ENCODE data around the gene ATP1A4. TPM values are rescaled to one million over a fixed set of nuclear protein-coding genes. Genes with fewer than 3 reads are reported as not detected.

The ATP1A4 gene
- total and polyA plus RNA-seq, 2 experiments from 2014 or later: not detected

- no peaks in the 10 kb centered on the region for H3K27me3 ChIP-seq (replicated peaks; ENCODE audit: insufficient read depth)
- TF ChIP-seq EZH2phosphoT487 (IDR thresholded peaks at IDR 0.05; ENCODE audit: insufficient read depth, low read depth): no peak
- no peak for TF ChIP-seq EZH2 (IDR thresholded peaks at IDR 0.05; ENCODE audit: insufficient read depth, poor library complexity, severe bottlenecking)
- H3F3A ChIP-seq (ENCODE audit: insufficient read depth): no peaks in the 10 kb centered on the region
- H3K9me2 ChIP-seq (ENCODE audit: insufficient read depth): no peaks in the 10 kb centered on the region
- no peak overlapping the region for H3K9ac ChIP-seq
- in situ Hi-C loops (cut with MboI): no loop called here
- no peaks in the 10 kb centered on the region for H4K20me1 ChIP-seq (ENCODE audit: insufficient read depth)
- H3K36me3 ChIP-seq (ENCODE audit: low read depth): no peaks in the 10 kb centered on the region
- peaks cover 9% of the 10 kb centered on the region for H3K4me1 ChIP-seq (ENCODE audit: insufficient read depth)
- H3K4me3 ChIP-seq: no peak overlapping the region
- H3K4me2 ChIP-seq (ENCODE audit: unreplicated experiment): no peak overlapping the region
- no peak for DNase-seq
- H3K79me2 ChIP-seq (ENCODE audit: insufficient read depth): no peaks in the 10 kb centered on the region
- H3K9me3 ChIP-seq (ENCODE audit: low read depth): no peaks in the 10 kb centered on the region
- H3K27ac ChIP-seq: no peak overlapping the region
- no peak overlapping the region for H2AFZ ChIP-seq
- WGBS, 2 experiments (ENCODE audit: low coverage in 1 of 2, low lambda C conversion rate in 2 of 2, missing lambda C conversion rate in 2 of 2): 44 to 54% methylated on average over 2 of the region's 2 CpGs
These were observed 43.3 kb downstream of the ATP1A4 start for GRCh38 chr1:160194737-160195059.

DNA sequence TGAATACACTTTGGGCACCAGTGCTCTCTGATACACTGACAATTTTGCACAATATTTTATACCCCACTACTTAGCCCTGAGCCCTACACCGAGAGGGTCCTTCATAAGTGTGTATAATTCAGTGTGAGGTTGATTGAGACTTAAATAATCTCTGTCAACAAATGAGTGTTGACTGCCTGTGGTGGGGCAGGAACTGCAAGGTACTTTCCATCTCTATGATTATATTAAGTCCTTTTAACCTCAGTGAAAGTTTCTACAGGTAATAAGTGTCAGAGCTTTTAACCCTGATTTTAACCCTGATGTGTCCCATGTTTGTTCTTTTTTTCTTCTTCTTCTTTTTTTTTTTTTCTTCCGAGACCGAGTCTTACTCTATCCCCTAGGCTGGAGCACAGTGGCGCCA, 44.7 kb downstream of the ATP1A4 start:
- no peak overlapping the region for H3K4me2 ChIP-seq (ENCODE audit: unreplicated experiment)
- no peaks in the 10 kb centered on the region for H3K9me2 ChIP-seq (ENCODE audit: insufficient read depth)
- no peaks in the 10 kb centered on the region for H3K9me3 ChIP-seq (ENCODE audit: low read depth)
- no peak for TF ChIP-seq EZH2 (IDR thresholded peaks at IDR 0.05; ENCODE audit: insufficient read depth, poor library complexity, severe bottlenecking)
- no peak for TF ChIP-seq EZH2phosphoT487 (IDR thresholded peaks at IDR 0.05; ENCODE audit: insufficient read depth, low read depth)
- H3K4me3 ChIP-seq: no peak overlapping the region
- H3K4me1 ChIP-seq (ENCODE audit: insufficient read depth): peaks cover 9% of the 10 kb centered on the region
- in situ Hi-C loops (cut with MboI): no loop called here
- no peak for DNase-seq
- H3F3A ChIP-seq (ENCODE audit: insufficient read depth): no peaks in the 10 kb centered on the region
- H4K20me1 ChIP-seq (ENCODE audit: insufficient read depth): no peaks in the 10 kb centered on the region
- H3K27me3 ChIP-seq (replicated peaks; ENCODE audit: insufficient read depth): no peaks in the 10 kb centered on the region
- H3K36me3 ChIP-seq (ENCODE audit: low read depth): no peaks in the 10 kb centered on the region
- H3K79me2 ChIP-seq (ENCODE audit: insufficient read depth): no peaks in the 10 kb centered on the region
- H3K9ac ChIP-seq: no peak overlapping the region
- no peak overlapping the region for H2AFZ ChIP-seq
- H3K27ac ChIP-seq: no peak overlapping the region
- WGBS, 2 experiments (ENCODE audit: low coverage in 1 of 2, low lambda C conversion rate in 2 of 2, missing lambda C conversion rate in 2 of 2): 72 to 81% methylated on average over 2 to 4 of the region's 4 CpGs

DNA sequence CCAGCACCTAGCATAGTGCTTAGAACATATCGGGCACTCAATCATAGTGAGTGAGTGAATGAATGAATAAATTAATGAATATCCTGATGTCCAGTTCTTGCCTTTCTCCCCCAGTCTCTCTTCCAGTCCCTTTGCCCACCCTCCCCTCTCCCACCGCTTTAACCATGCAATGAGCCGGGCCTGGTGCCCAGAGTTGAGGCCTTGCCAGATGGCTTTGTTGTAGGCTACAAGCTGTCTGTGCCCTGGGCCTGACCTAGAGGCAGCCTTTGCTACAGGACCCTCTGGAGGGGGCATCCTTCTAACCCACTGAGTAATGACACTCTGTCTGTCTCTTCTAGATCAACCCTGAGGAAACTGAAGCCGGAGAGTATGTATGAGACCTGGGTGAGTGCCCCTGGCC, 45.8 kb downstream of the ATP1A4 start:
- Histone ChIP-seq H3K4me2 (ENCODE audit: unreplicated experiment) (no peak overlapping the region), H3K4me3 (no peak overlapping the region), H3K27me3 (replicated peaks; ENCODE audit: insufficient read depth) (no peaks in the 10 kb centered on the region), H2AFZ (no peak overlapping the region), H3K79me2 (ENCODE audit: insufficient read depth) (no peaks in the 10 kb centered on the region), H3K4me1 (ENCODE audit: insufficient read depth) (peaks cover 8% of the 10 kb centered on the region), H3K27ac (no peak overlapping the region), H3K9me3 (ENCODE audit: low read depth) (no peaks in the 10 kb centered on the region), H3F3A (ENCODE audit: insufficient read depth) (no peaks in the 10 kb centered on the region), H4K20me1 (ENCODE audit: insufficient read depth) (no peaks in the 10 kb centered on the region), H3K9me2 (ENCODE audit: insufficient read depth) (no peaks in the 10 kb centered on the region), H3K36me3 (ENCODE audit: low read depth) (no peaks in the 10 kb centered on the region), H3K9ac (no peak overlapping the region)
- 88 to 92% methylated on average over 4 of the region's 4 CpGs for WGBS, 2 experiments (ENCODE audit: low coverage in 1 of 2, low lambda C conversion rate in 2 of 2, missing lambda C conversion rate in 2 of 2)
- TF ChIP-seq EZH2phosphoT487 (IDR thresholded peaks at IDR 0.05; ENCODE audit: insufficient read depth, low read depth) (no peak), EZH2 (IDR thresholded peaks at IDR 0.05; ENCODE audit: insufficient read depth, poor library complexity, severe bottlenecking) (no peak)
- in situ Hi-C loops (cut with MboI): no loop called here
- DNase-seq: no peak

GRCh38 chr1:160200786-160201185, 49.4 kb downstream of the ATP1A4 start:
- WGBS, 2 experiments (ENCODE audit: low coverage in 1 of 2, low lambda C conversion rate in 2 of 2, missing lambda C conversion rate in 2 of 2): 82 to 92% methylated on average over 4 of the region's 4 CpGs
- TF ChIP-seq EZH2 (IDR thresholded peaks at IDR 0.05; ENCODE audit: insufficient read depth, poor library complexity, severe bottlenecking): no peak
- no peak for TF ChIP-seq EZH2phosphoT487 (IDR thresholded peaks at IDR 0.05; ENCODE audit: insufficient read depth, low read depth)
- in situ Hi-C loops (cut with MboI): no loop called here

More at GRCh38 chr1:160200786-160201185, 49.4 kb downstream of the ATP1A4 start:
- no peaks in the 10 kb centered on the region for H3K27me3 ChIP-seq (replicated peaks; ENCODE audit: insufficient read depth)
- no peak overlapping the region for H2AFZ ChIP-seq
- no peak overlapping the region for H3K27ac ChIP-seq
- H3F3A ChIP-seq (ENCODE audit: insufficient read depth): 0 out of 2 replicates have a peak, but pooled peaks cover under 1% of the 10 kb centered on the region
- no peak for DNase-seq
- no peak overlapping the region for H3K4me3 ChIP-seq
- 0 out of 2 replicates have a peak, but pooled peaks cover 5% of the 10 kb centered on the region for H3K79me2 ChIP-seq (ENCODE audit: insufficient read depth)
- H3K9me2 ChIP-seq (ENCODE audit: insufficient read depth): no peaks in the 10 kb centered on the region
- H3K9ac ChIP-seq: no peak overlapping the region
- H3K36me3 ChIP-seq (ENCODE audit: low read depth): no peaks in the 10 kb centered on the region
- H3K4me1 ChIP-seq (ENCODE audit: insufficient read depth): peaks cover 5% of the 10 kb centered on the region; the same call in 1 of the 2 replicates
- H3K4me2 ChIP-seq (ENCODE audit: unreplicated experiment): no peak overlapping the region
- H3K9me3 ChIP-seq (ENCODE audit: low read depth): no peaks in the 10 kb centered on the region
- H4K20me1 ChIP-seq (ENCODE audit: insufficient read depth): no peaks in the 10 kb centered on the region
